ENCODE results near the gene ZSCAN30.

- TF ChIP-seq CTCF (conservative IDR thresholded peaks at IDR 0.05) (no peak), ZFX (IDR thresholded peaks at IDR 0.05) (peak; percentile 84)
Measured at GRCh38 chr18:35290094-35290735, at the start of gene ZSCAN30.

All from C4-2B (cell line).